Mucosa of gallbladder (tissue), 1 donor: ENCODE data around the gene SPATC1L. TPM values are rescaled to one million over a fixed set of nuclear protein-coding genes. Genes with fewer than 3 reads are reported as not detected.
"Not testable (repeated sequence)": the region's sequence is repeated elsewhere in the genome, so short reads cannot be mapped to it uniquely, and the experiment has no call there.

Source experiments
- DNase-seq: peaks from one replicate; pipeline ENCODE4 v3.0.0-alpha.2; 2020; ENCODE audit warnings: low spot score
- total RNA-seq: library from RNA; stranded (reverse); gene quantifications from one replicate; pipeline ENCODE4 v1.2.1, GENCODE V29; 2021
- donor health status: DM: no; HTN: no; CAD: no.

The SPATC1L gene
- total RNA-seq, 1 donor from 2014 or later: 6.9 TPM

GRCh38 chr21:46151261-46151988 lies 32.8 kb downstream of the SPATC1L start:
- no peak for DNase-seq

- DNase-seq: no peak
These were observed 33.7 kb downstream of the SPATC1L start for GRCh38 chr21:46150491-46151121.

DNA sequence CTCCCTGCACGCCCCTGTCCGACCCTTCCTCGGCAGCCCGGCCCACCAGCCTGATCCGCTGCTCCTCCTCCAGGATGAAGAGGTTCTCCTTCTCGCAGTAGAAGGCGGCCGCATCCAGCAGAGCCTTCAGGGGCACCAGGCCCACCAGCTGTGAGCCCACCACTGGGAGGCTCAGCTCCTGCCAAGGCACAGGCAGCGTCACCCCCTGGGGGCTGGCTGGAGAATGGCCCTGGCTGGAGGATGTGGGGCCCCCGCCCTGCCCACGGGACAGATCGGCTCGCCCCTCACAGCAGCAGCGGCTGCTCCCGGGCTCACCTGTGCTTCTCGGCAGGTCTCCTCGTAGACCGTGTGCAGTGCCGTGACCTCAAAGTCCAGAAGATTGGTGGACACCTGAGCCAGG lies 34.2 kb downstream of the SPATC1L start:
- DNase-seq: no peak

DNA sequence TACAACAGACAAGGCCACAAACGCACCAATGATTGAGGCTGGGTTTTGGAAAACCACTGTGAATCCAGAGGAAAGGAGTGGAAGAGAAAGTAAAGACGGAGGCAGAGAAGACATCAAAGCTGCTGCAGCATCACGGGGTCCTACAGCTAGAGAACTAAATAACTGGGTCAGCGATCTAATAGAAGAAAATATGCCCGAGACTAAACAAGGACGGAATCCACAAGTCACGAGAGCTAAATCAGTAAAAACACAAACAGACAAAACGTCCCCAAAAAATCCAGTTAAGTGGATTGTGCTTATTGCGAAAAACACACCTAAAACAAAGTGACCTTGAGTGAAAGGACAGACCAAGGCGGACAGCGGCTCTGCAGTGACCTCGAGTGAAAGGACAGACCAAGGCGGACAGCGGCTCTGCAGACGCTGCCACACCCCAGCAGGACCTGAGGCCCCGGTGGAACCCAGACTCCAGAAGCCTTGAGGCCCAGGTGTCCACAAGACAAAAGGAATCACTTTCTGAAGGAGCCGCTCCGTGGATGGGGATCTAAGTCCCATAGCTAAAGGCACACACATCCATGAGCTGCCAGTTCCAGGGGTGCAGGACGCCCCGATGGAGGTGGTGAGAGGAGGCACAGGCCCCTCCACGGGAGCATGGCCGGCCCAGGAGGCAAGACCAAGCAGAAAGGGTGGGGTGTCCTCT lies 34.9 kb downstream of the SPATC1L start:
- DNase-seq: no peak

DNA sequence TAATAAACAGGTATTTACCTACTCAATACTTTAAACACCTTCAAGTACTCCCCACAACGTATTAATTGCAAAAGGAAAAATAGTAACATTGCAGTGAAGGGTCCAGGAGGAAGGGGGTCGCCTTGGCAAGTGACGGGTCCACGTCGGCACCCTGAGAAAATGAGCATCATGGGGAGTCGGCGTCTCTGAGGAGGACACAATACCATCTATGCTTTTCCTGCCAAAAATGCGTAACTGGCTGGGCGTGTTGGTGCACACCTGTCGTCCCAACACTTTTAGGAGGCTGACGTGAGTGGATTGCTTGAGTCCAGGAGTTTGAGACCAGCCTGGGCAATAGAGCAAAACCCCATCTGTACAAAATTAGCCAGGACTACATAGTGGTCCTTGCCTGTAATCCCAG lies 36.2 kb downstream of the SPATC1L start:
- DNase-seq: no peak

GRCh38 chr21:46147429-46147828 lies 36.8 kb downstream of the SPATC1L start:
- DNase-seq: peak; percentile 38

DNA sequence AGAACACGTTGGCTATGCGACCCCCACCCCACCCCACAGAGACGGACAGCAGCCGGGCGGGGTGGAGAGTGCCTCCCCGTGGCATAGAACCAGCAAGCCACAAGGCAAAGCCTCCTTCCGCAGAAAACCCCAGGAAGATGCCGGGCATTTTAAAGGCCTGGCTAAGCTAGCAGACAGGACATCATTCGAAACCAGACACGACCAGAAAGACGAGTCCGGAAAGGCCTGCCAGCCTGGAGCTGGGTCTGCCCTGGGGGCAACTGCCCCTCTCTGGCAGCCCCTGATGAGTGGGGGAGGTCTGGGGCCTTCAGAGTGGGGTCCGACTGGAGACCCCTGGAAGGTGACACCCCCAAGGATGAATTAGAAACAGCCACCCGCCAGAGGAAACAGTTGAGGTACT lies 37.4 kb downstream of the SPATC1L start:
- no peak for DNase-seq

GRCh38 chr21:46145840-46146691 lies 38.2 kb downstream of the SPATC1L start:
- no peak for DNase-seq

- DNase-seq: no peak
These were observed 39.0 kb downstream of the SPATC1L start for GRCh38 chr21:46145159-46145839.

- DNase-seq: no peak
These were observed 39.7 kb downstream of the SPATC1L start for GRCh38 chr21:46144464-46145070.

DNA sequence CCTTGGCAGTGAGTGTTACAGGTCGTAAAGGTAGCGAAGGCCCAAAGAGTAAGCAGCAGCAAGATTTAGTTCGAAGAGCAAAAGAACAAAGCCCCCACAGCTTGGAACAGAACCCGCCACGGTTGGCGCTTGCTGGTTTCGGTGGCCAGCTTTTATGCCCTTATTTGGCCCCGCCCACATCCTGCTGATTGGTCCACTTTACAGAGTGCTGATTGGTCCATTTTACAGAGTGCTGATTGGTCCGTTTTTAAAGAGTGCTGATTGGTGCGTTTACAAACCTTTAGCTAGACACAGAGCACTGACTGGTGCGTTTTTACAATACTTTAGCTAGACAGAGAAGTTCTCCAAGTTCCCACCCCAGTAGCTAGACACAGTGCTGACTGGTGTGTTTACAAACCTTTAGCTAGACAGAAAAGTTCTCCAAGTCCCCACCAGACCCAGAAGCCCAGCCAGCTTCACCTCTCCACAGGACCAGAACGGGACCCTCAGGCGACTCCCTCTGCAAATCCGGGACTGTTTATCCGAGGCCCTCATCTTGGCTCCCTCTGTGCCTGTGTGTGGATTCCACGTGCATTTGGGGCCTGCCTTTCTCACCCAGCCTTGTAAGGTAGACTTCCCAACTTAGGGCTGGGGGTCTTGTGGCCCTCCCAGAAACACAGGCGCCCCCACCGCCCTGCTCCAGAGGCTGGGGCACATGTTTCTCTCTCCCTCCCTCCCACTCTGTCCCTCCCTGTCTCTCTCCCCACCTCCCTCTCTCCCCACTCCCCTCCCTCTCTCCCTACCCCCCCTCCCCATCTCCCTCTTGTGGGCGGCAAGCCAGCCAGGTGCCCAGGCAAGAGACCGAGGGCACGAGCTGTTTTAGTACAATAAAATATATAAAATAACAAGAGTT lies 41.4 kb downstream of the SPATC1L start:
- DNase-seq: no peak

DNA sequence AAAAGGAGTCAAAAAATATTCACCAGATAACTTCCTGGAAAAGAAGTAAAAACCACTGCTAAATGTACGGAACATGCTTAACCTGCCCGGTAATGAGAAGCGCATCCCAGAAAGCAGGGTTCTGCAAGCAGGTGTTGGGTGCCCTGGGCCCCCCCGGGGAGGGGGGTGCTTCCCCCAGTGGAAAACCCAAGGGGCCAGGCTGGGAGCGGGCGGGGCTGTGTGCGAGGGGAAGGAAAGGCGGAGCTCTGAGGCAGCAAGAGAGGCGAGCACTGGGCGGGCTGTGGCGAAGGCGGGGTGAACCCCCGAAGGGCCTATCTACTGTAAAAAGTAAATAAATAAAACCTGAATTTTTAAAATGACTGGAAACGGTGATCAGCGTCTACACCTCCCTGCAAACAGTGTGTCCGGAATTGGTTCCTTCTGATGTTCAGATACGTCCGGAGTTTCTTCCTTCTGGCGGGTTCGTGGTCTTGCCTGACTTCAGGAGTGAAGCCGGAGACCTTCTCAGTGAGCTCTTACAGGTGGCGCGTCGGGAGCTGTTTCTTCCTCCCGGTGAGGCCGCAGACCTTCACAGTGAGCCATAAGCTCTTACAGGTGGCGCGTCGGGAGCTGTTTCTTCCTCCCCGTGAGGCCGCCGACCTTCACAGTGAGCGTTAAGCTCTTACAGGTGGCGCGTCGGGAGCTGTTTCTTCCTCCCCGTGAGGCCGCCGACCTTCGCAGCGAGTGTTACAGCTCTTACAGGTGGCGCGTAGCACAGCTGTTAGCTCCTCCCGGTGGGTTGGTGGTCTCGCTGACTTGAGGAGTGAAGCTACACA lies 42.3 kb downstream of the SPATC1L start:
- no peak for DNase-seq

GRCh38 chr21:46140352-46141003 lies 43.8 kb downstream of the SPATC1L start:
- not testable (repeated sequence) for DNase-seq

GRCh38 chr21:46139686-46140085 lies 44.6 kb downstream of the SPATC1L start:
- no peak for DNase-seq

DNA sequence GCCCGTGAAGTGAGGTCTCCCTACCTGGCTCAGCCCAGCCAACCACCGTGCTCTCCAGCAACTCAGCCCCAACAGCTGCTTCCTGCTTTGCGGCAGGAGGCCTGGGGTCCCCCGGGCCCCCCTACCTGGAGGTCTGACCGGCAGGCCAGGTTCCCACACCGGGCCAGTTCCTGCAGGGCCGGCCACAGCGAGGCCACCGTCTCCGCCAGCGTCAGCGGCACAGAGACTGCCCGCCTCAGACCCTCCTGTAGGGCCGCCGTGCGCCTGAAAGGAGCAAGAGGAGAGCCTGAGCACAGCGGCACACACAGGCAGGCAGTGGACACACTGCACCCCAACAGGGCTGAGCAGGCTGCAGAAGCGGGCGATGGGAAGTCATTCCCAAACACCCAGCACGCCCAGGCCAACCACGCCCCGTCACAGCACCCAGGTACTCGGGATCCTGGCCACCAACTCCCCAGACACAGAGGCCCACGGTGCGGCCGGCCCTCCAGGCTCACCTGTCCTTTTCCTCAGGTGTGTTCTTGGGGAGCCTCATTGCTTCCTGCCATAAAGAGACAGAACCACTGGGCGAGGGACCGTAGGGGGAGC lies 45.8 kb downstream of the SPATC1L start:
- DNase-seq: no peak

DNA sequence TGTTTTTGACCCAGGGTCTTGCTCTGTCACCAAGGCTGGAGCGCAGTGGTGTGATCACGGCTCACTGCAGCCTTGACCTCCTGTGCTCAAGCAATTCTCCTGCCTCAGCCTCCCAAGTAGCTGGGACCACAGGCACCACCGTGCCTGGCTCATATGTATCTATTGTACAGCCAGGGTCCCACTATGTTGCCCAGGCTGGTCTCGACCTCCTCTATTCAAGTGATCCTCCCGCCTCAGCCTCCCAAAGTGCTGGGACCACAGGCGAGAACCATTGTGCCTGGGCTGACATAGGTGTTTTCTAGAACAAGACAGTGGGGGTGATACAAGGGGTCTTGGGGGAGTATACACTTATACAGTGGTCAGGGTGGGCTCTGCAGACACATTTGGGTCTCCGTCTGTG lies 46.4 kb downstream of the SPATC1L start:
- DNase-seq: no peak

DNA sequence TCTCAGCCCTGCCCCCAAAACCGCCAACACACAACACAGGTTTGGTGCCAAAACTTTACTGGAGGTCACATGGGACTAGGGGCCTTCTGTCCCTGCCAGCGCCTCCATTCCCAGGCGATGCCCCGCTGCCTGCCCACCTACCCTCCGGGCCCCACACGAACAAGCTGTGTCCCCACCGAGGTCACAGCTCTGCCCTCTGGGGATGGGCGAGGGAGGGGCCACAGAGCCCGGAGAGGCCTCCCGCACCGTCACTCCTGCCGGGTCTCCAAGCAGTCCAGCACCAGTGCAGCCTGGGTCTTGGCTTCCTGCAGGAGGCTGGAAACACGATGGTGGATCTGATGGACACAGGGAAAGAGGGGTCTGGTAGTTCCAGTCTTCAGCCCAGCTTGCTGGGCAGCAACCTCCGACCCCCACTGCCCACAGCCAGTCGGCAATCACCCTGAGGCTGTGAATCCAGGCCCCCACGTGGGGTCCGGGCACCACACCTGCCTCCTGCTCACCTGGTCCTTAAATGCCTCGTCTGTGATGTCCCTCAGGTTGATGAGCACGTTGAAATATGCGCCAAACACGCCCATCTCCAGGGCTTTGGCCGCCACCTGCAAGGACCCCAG lies 47.4 kb downstream of the SPATC1L start:
- DNase-seq: no peak
